ENCODE data around the gene RHBDF2.
"Not testable (repeated sequence)": the region's sequence is repeated elsewhere in the genome, so short reads cannot be mapped to it uniquely, and the experiment has no call there.

Gene RHBDF2

GRCh38 chr17:76532072-76532651, 30.9 kb upstream of the RHBDF2 start:
- H3K4me3 Mint-ChIP-seq = no peak overlapping the region
- no peak overlapping the region for H3K27ac Mint-ChIP-seq

GRCh38 chr17:76531486-76532038, 30.3 kb upstream of the RHBDF2 start:
- Mint-ChIP-seq H3K9me3 (no peaks in the 10 kb centered on the region), H3K27me3 (peaks cover under 1% of the 10 kb centered on the region), H3K27ac (no peak overlapping the region), H3K4me3 (no peak overlapping the region), H3K36me3 (ENCODE audit: low read depth) (no peaks in the 10 kb centered on the region), H3K4me1 (peaks cover 25% of the 10 kb centered on the region)
- DNase-seq = no peak
- ATAC-seq = no peak

More at GRCh38 chr17:76532072-76532651, 30.9 kb upstream of the RHBDF2 start:
- Mint-ChIP-seq H3K4me1 (peaks cover 24% of the 10 kb centered on the region), H3K27me3 (peaks cover 5% of the 10 kb centered on the region), H3K9me3 (no peaks in the 10 kb centered on the region), H3K36me3 (ENCODE audit: low read depth) (no peaks in the 10 kb centered on the region)
- DNase-seq = no peak
- ATAC-seq = no peak

GRCh38 chr17:76530811-76531485, 29.7 kb upstream of the RHBDF2 start:
- Mint-ChIP-seq H3K4me3 (no peak overlapping the region), H3K4me1 (peaks cover 25% of the 10 kb centered on the region), H3K27me3 (no peaks in the 10 kb centered on the region), H3K27ac (no peak overlapping the region), H3K9me3 (no peaks in the 10 kb centered on the region), H3K36me3 (ENCODE audit: low read depth) (no peaks in the 10 kb centered on the region)
- DNase-seq (no peak), ATAC-seq (no peak)

GRCh38 chr17:76530095-76530723, 29.0 kb upstream of the RHBDF2 start:
- DNase-seq (no peak), ATAC-seq (no peak)
- Mint-ChIP-seq H3K4me3 (no peak overlapping the region), H3K4me1 (peaks cover 25% of the 10 kb centered on the region), H3K27ac (no peak overlapping the region), H3K27me3 (no peaks in the 10 kb centered on the region), H3K36me3 (ENCODE audit: low read depth) (no peaks in the 10 kb centered on the region), H3K9me3 (no peaks in the 10 kb centered on the region)

GRCh38 chr17:76529224-76530094, 28.2 kb upstream of the RHBDF2 start:
- no peak for DNase-seq
- Mint-ChIP-seq H3K4me1 (peaks cover 28% of the 10 kb centered on the region), H3K27ac (no peak overlapping the region), H3K27me3 (peaks cover under 1% of the 10 kb centered on the region), H3K9me3 (no peaks in the 10 kb centered on the region), H3K4me3 (no peak overlapping the region), H3K36me3 (ENCODE audit: low read depth) (no peaks in the 10 kb centered on the region)
- no peak for ATAC-seq

GRCh38 chr17:76528528-76529223, 27.5 kb upstream of the RHBDF2 start:
- no peaks in the 10 kb centered on the region for H3K36me3 Mint-ChIP-seq (ENCODE audit: low read depth)
- DNase-seq (no peak), ATAC-seq (no peak)
- H3K27me3 Mint-ChIP-seq = peaks cover 2% of the 10 kb centered on the region
- peak overlapping the region; percentile 32 for H3K4me3 Mint-ChIP-seq
- H3K4me1 Mint-ChIP-seq = peaks cover 30% of the 10 kb centered on the region
- peak overlapping the region; percentile 40 for H3K27ac Mint-ChIP-seq
- H3K9me3 Mint-ChIP-seq = no peaks in the 10 kb centered on the region

- peak; percentile 21 for ATAC-seq
- no peak for DNase-seq
- H3K9me3 Mint-ChIP-seq = no peaks in the 10 kb centered on the region
- H3K4me3 Mint-ChIP-seq = peak overlapping the region; percentile 53
- H3K27ac Mint-ChIP-seq = peak overlapping the region; percentile 49
- H3K36me3 Mint-ChIP-seq (ENCODE audit: low read depth) = no peaks in the 10 kb centered on the region
- H3K4me1 Mint-ChIP-seq = peaks cover 35% of the 10 kb centered on the region
- peaks cover 2% of the 10 kb centered on the region for H3K27me3 Mint-ChIP-seq
Observed at GRCh38 chr17:76528156-76528527, 26.9 kb upstream of the RHBDF2 start.

- H3K9me3 Mint-ChIP-seq = no peaks in the 10 kb centered on the region
- DNase-seq (peak; percentile 41), ATAC-seq (peak; percentile 37)
- H3K36me3 Mint-ChIP-seq (ENCODE audit: low read depth) = no peaks in the 10 kb centered on the region
- H3K4me3 Mint-ChIP-seq = peak overlapping the region; percentile 22
- H3K27me3 Mint-ChIP-seq = peaks cover 2% of the 10 kb centered on the region
- H3K4me1 Mint-ChIP-seq = peaks cover 38% of the 10 kb centered on the region
- H3K27ac Mint-ChIP-seq = no peak overlapping the region
Observed at GRCh38 chr17:76527430-76528111, 26.3 kb upstream of the RHBDF2 start.

- H3K27me3 Mint-ChIP-seq; H3K36me3 Mint-ChIP-seq (ENCODE audit: low read depth); ATAC-seq; H3K27ac Mint-ChIP-seq; DNase-seq; H3K9me3 Mint-ChIP-seq: not testable (repeated sequence)
- H3K4me3 Mint-ChIP-seq = peak overlapping the region; percentile 22
- peaks cover 38% of the 10 kb centered on the region for H3K4me1 Mint-ChIP-seq
Observed at GRCh38 chr17:76527016-76527415, 25.8 kb upstream of the RHBDF2 start.

GRCh38 chr17:76525513-76525833, 24.2 kb upstream of the RHBDF2 start:
- H3K27me3 Mint-ChIP-seq; DNase-seq; H3K36me3 Mint-ChIP-seq (ENCODE audit: low read depth); H3K27ac Mint-ChIP-seq; H3K4me3 Mint-ChIP-seq; H3K9me3 Mint-ChIP-seq; ATAC-seq: not testable (repeated sequence)
- H3K4me1 Mint-ChIP-seq = peaks cover 35% of the 10 kb centered on the region

- no peaks in the 10 kb centered on the region for H3K36me3 Mint-ChIP-seq (ENCODE audit: low read depth)
- ATAC-seq (no peak), DNase-seq (no peak)
- peaks cover 2% of the 10 kb centered on the region for H3K27me3 Mint-ChIP-seq
- no peak overlapping the region for H3K4me3 Mint-ChIP-seq
- H3K9me3 Mint-ChIP-seq = no peaks in the 10 kb centered on the region
- H3K27ac Mint-ChIP-seq = no peak overlapping the region
- peaks cover 31% of the 10 kb centered on the region for H3K4me1 Mint-ChIP-seq
Observed at GRCh38 chr17:76524598-76525512, 23.6 kb upstream of the RHBDF2 start.

- Mint-ChIP-seq H3K4me3 (no peak overlapping the region), H3K4me1 (peaks cover 25% of the 10 kb centered on the region), H3K36me3 (ENCODE audit: low read depth) (no peaks in the 10 kb centered on the region), H3K27me3 (peaks cover 2% of the 10 kb centered on the region), H3K27ac (no peak overlapping the region), H3K9me3 (no peaks in the 10 kb centered on the region)
- DNase-seq = peak; percentile 87
- peak; percentile 76 for ATAC-seq
Observed at GRCh38 chr17:76523084-76524037, 22.1 kb upstream of the RHBDF2 start.
